HUES64 (cell line): ENCODE data around the gene UNC45B.
"Not testable (repeated sequence)": the region's sequence is repeated elsewhere in the genome, so short reads cannot be mapped to it uniquely, and the experiment has no call there.

ENCODE experiments used
- H3K27ac ChIP-seq: 2 replicates; pipeline ENCODE4 v1.7.0; 2013; ENCODE audit warnings: low read depth, low read length, inconsistent platforms
- H3K27me3 ChIP-seq: 2 replicates; pipeline ENCODE4 v1.6.1; 2013; ENCODE audit warnings: mild to moderate bottlenecking, low read length; ENCODE audit not compliant: insufficient read depth
- H3K36me3 ChIP-seq: 2 replicates; pipeline ENCODE4 v1.6.1; 2013; ENCODE audit warnings: mild to moderate bottlenecking, low read length; ENCODE audit not compliant: insufficient read depth
- H3K4me1 ChIP-seq: 2 replicates; pipeline ENCODE4 v1.6.1; 2013; ENCODE audit warnings: mild to moderate bottlenecking, low read length, moderate library complexity; ENCODE audit not compliant: insufficient read depth
- H3K4me3 ChIP-seq: 2 replicates; pipeline ENCODE4 v1.5.1; 2013; ENCODE audit warnings: mild to moderate bottlenecking, low read length, moderate library complexity
- H3K9ac ChIP-seq: 2 replicates; pipeline ENCODE4 v1.6.1; 2013; ENCODE audit warnings: mild to moderate bottlenecking, low read depth, low read length
- H3K9me3 ChIP-seq: 2 replicates; pipeline ENCODE4 v1.6.1; 2013; ENCODE audit warnings: low read depth, low read length; ENCODE audit not compliant: insufficient read depth
- WGBS: fragments of 150-250, 120-280 bp; methylation state at CpG from one replicate; pipeline ENCODE4 v1.1.7; 2013; ENCODE audit warnings: missing lambda C conversion rate; 5-methylcytosine and 5-hydroxymethylcytosine counted together

UNC45B gene

DNA sequence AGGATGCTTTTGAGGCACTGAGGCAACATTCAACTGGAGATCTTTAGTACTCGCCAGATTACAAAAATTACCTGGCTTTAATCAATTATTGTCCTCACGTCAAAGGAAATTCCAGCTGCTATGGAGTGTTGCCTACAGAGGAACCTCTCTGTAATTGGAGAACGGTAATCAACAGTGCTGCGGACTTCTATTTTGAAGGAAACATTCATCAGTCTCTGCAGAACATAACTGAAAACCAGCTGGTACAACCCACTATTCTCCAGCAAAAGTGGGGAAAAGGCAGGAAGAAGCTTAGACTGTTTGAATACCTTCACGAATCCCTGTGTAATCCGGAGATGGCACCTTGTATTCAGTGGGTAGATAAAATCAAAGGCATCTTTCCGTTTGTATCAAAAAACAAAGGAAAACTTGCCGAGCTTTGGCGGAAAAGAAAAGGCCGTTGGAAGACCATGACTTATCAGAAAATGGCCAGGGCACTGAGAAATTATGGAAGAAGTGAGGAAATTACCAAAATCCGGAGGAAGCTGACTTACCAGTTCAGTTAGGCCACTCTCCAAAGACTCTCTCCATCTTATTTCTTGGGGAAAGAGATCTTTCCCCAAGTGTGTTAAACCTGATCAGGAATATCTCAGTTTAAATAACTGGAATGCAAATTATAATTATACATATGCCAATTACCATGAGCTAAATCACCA is 43.5 kb downstream of the UNC45B start:
- Histone ChIP-seq H3K27ac (no peak overlapping the region), H3K27me3 (0 out of 2 replicates have a peak, but pooled peaks cover 2% of the 10 kb centered on the region), H3K9ac (no peak overlapping the region), H3K36me3 (no peaks in the 10 kb centered on the region), H3K4me1 (no peaks in the 10 kb centered on the region), H3K9me3 (peaks cover 4% of the 10 kb centered on the region; the same call in 1 of the 2 replicates), H3K4me3 (no peak overlapping the region)
- 85% methylated on average over 11 of the region's 11 CpGs for WGBS

DNA sequence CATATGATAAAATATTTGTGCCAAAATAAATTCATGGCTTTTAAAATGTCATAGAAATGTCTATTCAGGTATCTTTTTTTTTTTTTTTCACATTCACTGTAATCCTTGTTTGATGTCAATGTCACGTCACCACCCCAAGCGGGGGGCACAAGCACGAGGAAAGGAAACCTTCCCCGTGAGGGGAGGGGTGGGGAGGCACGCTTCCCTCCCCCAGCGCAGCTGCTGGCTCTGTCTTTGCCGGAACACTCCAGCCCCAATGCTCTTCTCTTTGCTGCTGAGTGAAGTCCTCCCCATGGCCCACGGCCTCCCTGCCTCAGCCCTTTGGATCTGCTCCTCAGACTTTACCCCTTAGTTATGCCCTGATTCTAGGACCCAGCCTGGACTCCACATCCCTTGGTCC is 45.1 kb downstream of the UNC45B start:
- Histone ChIP-seq H3K27me3 (no peaks in the 10 kb centered on the region), H3K36me3 (no peaks in the 10 kb centered on the region), H3K9me3 (peaks cover 12% of the 10 kb centered on the region), H3K27ac (no peak overlapping the region), H3K4me3 (no peak overlapping the region), H3K9ac (no peak overlapping the region), H3K4me1 (no peaks in the 10 kb centered on the region)
- 86% methylated on average over 8 of the region's 8 CpGs for WGBS

DNA sequence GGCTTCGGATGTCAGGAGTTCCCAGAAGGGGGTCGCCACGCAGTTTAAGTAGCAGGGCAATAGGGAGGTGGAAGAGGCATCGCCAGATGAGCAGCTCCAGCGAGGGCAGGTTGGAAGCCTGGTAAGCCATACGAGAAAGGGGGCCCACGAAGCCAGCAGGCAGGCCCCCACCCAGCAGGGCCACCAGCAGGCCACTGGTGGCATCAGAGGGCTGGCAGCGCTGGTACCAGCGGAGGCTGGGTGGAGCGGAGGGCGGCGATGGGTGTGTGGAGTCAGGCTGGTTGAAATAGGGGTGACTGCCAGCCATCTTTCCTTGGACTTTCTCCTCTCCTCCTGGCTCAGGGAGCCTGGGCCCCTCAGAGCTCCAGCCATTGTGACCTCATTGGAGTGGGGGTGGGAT is 46.4 kb downstream of the UNC45B start, which contains the start of gene SLC35G3:
Gene SLC35G3 (minus strand): TSS at position 393 of the 400 bp plus-strand sequence. CDS start 86 bp downstream, at position 307.
- H3K4me3 ChIP-seq, H3K4me1 ChIP-seq, H3K36me3 ChIP-seq, H3K9ac ChIP-seq, H3K27me3 ChIP-seq, H3K27ac ChIP-seq: not testable (repeated sequence)
- WGBS: 92% methylated on average over 12 of the region's 12 CpGs
- H3K9me3 ChIP-seq: peaks cover 12% of the 10 kb centered on the region

DNA sequence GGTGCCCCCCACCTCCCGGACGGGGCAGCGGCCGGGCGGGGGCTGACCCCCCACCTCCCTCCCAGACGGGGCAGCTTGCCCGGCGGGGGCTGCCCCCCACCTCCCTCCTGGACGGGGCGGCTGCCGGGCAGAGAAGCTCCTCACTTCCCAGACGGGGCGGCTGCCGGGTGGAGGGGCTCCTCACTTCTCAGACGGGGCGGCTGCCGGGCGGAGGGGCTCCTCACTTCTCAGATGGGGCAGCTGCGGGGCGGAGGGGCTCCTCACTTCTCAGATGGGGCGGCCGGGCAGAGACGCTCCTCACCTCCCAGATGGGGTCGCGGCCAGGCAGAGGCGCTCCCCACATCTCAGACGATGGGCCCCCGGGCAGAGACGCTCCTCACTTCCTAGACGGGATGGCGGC is 47.4 kb downstream of the UNC45B start:
- H3K27me3 ChIP-seq, H3K9ac ChIP-seq, H3K4me3 ChIP-seq, H3K27ac ChIP-seq, H3K36me3 ChIP-seq, H3K4me1 ChIP-seq: not testable (repeated sequence)
- WGBS: 93% methylated on average over 31 of the region's 31 CpGs
- H3K9me3 ChIP-seq: peaks cover 12% of the 10 kb centered on the region

DNA sequence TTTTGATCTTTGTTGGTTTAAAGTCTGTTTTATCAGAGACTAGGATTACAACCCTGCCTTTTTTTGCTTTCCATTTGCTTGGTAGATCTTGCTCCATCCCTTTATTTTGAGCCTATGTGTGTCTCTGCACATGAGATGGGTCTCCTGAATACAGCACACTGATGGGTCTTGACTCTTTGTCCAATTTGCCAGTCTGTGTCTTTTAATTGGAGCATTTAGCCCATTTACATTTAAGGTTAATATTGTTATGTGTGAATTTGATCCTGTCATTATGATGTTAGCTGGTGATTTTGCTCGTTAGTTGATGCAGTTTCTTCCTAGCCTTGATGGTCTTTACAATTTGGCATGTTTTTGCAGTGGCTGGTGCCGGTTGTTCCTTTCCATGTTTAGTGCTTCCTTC is 55.0 kb downstream of the UNC45B start:
- H3K27ac ChIP-seq, H3K9ac ChIP-seq, H3K4me1 ChIP-seq, H3K27me3 ChIP-seq, H3K36me3 ChIP-seq, H3K4me3 ChIP-seq: not testable (repeated sequence)
- no CpG with 5 or more reads among the region's 2 CpGs for WGBS
- H3K9me3 ChIP-seq: peaks cover 12% of the 10 kb centered on the region; the same call in 1 of the 2 replicates

DNA sequence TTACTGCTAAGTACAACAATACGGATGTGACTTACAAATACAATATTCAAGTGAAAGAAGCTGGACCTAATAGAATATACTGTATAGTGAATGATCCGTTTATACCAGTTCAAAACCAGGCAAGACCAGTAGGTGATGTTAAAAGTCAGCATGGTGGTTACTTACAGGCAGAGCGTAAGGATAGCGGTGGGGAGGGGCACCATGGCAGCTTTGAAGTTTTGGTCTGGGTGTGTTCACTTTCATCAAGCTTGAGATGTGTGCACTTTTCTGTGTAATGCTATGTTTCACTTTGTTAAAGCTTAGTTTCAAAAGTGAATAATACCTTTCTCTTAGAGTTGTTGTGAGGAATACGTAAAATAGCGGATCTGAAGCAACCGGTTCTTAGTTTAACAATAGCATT is 63.1 kb downstream of the UNC45B start:
- Histone ChIP-seq H3K36me3 (no peaks in the 10 kb centered on the region), H3K4me3 (no peak overlapping the region), H3K27ac (no peak overlapping the region), H3K27me3 (no peaks in the 10 kb centered on the region), H3K4me1 (no peaks in the 10 kb centered on the region), H3K9ac (no peak overlapping the region), H3K9me3 (no peaks in the 10 kb centered on the region)
- 85% methylated on average over 4 of the region's 7 CpGs for WGBS

DNA sequence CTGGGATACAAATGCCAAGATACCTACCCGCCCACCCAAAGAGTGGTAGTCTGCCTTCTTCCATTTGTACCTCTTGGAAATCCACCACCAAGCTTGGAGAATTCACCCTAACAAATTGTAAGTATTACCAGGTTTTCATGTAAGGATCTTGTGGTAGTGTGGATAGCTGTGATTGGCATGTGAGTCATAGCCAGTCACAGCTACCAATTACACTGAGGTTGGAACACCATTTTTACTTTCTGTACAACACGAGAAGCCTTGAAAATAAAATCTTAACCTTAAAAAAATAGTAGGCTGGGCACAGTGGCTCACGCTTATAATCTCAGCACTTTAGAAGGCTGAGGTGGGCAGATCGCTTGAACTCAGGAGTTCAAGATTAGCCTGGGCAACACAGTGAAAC is 65.1 kb downstream of the UNC45B start:
- WGBS: 92% methylated on average over 4 of the region's 4 CpGs
- Histone ChIP-seq H3K9ac (no peak overlapping the region), H3K36me3 (no peaks in the 10 kb centered on the region), H3K27ac (no peak overlapping the region), H3K4me3 (no peak overlapping the region), H3K4me1 (no peaks in the 10 kb centered on the region), H3K9me3 (no peaks in the 10 kb centered on the region), H3K27me3 (no peaks in the 10 kb centered on the region)

DNA sequence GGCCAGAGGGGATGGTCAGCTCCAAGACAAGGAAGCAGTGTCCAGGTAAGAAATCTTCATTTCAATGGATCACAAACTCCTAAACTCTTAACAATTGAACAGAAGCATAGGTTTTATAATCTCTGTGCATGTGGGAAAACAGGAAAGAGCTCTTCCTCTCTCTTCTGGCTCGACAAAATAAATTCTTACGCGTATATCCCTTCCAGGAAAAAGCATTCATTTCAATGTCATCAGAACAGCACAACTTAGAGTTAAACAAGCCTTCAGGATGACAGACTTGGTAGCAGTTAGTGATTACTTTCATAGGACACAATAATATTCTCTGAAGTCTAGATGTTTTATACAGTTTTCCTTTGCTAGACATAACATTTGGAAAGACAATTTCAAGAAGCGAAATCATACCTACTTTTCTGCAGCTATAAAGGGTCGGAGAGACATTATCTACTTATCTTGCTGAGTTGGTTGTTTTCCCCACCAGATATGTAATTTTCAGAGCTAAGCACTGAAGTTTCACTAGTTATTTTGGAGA is 65.9 kb downstream of the UNC45B start:
- WGBS: 91% methylated on average over 5 of the region's 5 CpGs
- Histone ChIP-seq H3K27ac (no peak overlapping the region), H3K4me3 (no peak overlapping the region), H3K27me3 (no peaks in the 10 kb centered on the region), H3K4me1 (no peaks in the 10 kb centered on the region), H3K36me3 (no peaks in the 10 kb centered on the region), H3K9ac (no peak overlapping the region), H3K9me3 (no peaks in the 10 kb centered on the region)

DNA sequence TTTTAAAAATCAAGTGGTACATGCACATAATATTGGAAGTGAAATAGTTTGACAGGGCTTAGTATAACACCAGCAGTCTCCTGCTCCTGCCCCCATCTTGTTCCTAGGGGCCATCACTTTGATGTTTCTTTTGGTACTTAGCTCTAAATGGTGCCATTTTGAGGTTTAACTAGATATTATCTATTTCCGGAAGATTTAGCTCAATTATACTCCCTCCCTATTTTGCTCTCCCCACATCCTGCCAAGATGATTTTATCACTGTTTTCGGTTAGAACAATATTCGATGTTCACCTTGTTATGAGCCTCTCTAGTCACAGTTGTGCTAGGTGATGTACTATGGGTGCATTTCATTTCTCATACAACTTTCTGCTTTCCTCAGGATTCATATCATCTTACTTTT is 66.6 kb downstream of the UNC45B start:
- 89% methylated on average over 3 of the region's 3 CpGs for WGBS
- Histone ChIP-seq H3K27me3 (no peaks in the 10 kb centered on the region), H3K9me3 (no peaks in the 10 kb centered on the region), H3K4me3 (no peak overlapping the region), H3K4me1 (no peaks in the 10 kb centered on the region), H3K27ac (no peak overlapping the region), H3K36me3 (no peaks in the 10 kb centered on the region), H3K9ac (no peak overlapping the region)

DNA sequence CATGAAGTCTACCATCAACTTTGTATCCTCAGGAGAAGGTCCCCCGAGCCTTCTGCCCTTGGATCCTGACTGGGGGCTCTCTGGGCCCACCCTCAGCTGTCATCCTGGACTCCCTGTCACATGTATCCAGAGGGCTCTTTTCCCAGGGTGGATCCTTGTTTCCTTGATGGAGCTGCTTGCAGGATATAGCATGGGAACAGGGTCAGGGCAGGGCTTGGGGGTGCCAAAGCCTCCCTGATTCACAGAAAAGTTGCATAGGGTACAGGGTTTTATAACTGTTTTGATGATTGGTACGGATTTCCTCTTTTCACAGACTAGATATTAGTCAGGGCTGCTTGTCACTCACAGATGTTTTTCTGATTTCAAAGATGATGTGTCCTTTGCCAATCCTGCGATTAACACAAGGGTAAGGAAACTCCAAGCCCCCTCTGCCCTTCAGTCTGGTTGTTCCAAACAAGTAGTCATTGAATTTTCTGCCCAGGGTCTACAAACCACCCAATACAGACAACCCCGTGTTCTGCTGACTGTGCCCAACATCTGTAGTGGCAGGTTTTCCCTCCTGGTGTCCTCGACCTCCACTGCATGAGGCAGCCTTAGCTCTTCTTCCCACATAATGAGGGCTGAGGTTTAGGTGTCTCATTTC is 67.1 kb downstream of the UNC45B start:
- WGBS: 75% methylated on average over 5 of the region's 5 CpGs
- Histone ChIP-seq H3K27me3 (no peaks in the 10 kb centered on the region), H3K36me3 (no peaks in the 10 kb centered on the region), H3K27ac (no peak overlapping the region), H3K9me3 (no peaks in the 10 kb centered on the region), H3K4me1 (no peaks in the 10 kb centered on the region), H3K4me3 (no peak overlapping the region), H3K9ac (no peak overlapping the region)

DNA sequence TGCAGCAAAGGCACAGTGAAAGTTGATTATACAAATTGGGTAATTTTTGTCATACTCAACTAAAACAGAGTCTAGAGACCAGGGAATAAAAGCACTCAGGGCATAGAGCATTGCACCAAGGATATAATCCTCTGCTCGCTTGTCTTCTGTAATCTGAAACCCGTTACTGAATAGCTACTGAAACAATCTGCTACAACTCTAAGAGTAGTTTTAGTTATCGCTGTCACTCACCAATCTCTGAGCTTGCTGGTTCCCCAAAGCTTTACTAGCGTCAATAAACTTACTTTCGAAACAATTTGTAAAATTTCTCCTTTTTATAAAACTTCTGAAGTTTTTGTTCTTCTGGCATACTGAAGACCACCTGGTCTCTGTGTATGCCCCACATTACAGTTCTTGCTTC is 69.5 kb downstream of the UNC45B start:
- WGBS: 87% methylated on average over 5 of the region's 5 CpGs
- Histone ChIP-seq H3K9me3 (no peaks in the 10 kb centered on the region), H3K4me3 (no peak overlapping the region), H3K36me3 (no peaks in the 10 kb centered on the region), H3K4me1 (no peaks in the 10 kb centered on the region), H3K9ac (no peak overlapping the region), H3K27me3 (no peaks in the 10 kb centered on the region), H3K27ac (no peak overlapping the region)
